Renal cortical epithelial cell (primary cell): ENCODE data around the gene ERFL. TPM values are rescaled to one million over a fixed set of nuclear protein-coding genes. Genes with fewer than 3 reads are reported as not detected.
A peak's percentile ranks its signal among the peaks of the same experiment; 100 is the strongest.
"Not testable (repeated sequence)": the region's sequence is repeated elsewhere in the genome, so short reads cannot be mapped to it uniquely, and the experiment has no call there.

Experiments used
- DNase-seq: peaks from one replicate; pipeline ENCODE4 v3.0.0-alpha.2; 2011; ENCODE audit warnings: low read depth
- total RNA-seq: library from RNA; depleted of rRNA; stranded (reverse); fragments of >200 nt; gene quantifications from 2 replicates; pipeline ENCODE4 v1.2.3, GENCODE V29; 2014

The ERFL gene
- total RNA-seq, 1 donor from 2014 or later = not detected

DNA sequence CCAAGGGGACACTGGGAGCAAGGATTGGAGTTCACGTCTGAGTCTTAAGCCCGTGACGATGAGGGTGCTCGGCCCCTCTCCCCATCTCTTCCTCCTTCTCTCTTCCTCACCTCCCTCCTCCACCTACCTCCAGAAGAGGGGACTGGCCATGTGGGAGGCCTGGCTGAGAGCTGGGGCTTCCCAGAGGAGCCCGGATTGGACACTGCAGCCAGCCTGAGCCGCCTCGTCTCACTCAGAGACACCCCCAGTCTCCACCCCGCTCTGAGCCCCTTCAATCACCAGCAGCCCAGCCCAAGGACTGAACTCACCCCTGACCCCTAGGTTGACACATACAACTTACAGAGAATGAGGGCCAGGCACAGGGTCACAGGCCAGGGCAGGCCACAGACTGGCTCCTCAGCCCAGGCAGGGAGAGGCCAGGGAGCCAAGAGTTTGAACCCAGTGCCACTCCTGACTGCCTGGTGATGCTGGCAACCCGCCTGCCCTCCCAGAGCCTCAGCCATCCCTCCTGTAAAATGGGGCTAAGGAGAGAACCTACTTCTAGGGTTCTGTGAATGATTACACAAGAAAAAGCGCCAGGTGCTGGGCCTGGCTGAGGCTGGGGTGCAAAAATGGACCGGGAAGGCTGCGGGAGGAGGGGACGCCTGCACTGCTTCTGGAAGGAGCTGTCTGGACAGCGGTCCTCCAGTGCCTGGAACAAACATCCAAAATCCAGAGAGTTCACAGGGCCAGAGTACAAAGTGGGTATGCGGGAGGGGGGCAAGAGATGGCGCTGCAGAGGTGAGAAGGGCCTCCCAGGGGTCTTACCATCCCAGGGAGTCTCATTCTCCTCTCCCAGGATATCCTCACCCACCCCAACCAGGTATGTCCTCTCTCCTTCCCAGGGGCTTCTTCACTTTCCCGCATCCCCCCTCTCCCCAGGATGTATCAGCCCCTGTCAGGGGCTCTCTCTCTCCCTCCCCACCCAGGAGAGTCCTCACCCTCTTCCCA is 50.0 kb downstream of the ERFL start:
- no peak for DNase-seq

DNA sequence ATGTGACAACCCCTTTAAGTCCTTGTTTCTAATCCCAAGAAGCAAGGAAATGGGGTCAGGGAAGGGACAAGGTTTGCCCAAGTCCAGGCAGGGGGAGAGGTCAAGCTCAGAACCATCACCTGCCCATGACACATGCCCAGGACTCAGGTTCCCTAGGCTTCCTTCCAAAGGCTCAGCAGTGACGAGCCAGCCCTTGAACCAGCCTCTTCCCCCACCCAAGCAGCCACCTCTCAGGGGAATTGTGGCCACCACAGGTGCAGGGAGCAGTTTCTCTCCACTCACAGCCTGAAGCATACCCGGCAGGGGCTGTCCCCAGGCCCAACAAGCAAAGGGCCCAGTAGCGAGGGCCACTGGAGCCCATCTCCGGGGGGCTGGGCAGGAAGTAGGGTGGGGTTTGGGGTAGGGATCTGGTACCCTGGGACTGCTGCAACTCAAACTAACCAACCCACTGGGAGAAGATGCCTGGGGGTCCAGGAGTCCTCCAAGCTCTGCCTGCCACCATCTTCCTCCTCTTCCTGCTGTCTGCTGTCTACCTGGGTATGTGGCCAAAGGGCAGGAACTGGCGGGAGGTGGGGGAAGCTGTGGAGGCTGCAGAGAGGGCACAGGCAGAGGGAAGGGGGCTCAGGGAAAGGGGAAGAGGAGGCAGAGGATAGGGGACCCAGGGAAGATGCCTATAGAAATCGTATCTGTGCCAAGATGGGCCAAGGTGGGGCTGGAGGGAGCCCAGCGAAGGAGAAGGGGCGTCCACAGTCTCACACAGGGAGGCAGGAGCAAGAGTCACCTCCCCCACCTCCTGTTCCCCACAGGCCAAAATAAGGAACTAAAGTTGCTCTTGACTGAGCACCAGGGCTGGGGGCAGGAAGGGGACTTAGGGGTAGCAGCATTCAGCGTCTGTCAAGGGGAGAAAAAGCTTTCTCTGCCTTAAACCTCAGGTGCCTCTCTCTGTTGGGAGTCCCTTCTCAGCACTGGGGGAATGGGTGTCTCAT is 51.1 kb downstream of the ERFL start, which contains the start of gene CD79A:
Gene CD79A, plus strand, starts transcription at position 433 of the 986 bp plus-strand sequence. Its CDS starts 26 bp downstream, at position 459.
- no peak for DNase-seq

DNA sequence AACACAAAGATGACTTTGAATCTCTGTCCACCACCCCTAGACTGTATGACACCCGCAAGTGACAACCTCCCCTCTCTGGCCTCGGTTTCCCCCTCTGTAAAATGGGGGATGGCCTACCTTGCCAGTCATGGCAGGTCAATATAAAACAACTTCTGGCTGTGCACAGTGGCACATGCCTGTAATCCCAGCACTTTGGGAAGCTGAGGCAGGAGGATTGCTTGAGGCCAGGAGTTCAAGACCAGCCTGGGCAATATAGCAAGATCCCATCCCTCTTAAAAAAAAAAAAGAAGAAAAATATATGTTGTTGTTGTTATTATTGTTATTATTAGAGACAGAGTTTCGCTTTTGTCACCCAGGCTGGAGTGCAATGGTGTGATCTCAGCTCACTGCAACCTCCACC is 52.3 kb downstream of the ERFL start:
- DNase-seq = not testable (repeated sequence)

DNA sequence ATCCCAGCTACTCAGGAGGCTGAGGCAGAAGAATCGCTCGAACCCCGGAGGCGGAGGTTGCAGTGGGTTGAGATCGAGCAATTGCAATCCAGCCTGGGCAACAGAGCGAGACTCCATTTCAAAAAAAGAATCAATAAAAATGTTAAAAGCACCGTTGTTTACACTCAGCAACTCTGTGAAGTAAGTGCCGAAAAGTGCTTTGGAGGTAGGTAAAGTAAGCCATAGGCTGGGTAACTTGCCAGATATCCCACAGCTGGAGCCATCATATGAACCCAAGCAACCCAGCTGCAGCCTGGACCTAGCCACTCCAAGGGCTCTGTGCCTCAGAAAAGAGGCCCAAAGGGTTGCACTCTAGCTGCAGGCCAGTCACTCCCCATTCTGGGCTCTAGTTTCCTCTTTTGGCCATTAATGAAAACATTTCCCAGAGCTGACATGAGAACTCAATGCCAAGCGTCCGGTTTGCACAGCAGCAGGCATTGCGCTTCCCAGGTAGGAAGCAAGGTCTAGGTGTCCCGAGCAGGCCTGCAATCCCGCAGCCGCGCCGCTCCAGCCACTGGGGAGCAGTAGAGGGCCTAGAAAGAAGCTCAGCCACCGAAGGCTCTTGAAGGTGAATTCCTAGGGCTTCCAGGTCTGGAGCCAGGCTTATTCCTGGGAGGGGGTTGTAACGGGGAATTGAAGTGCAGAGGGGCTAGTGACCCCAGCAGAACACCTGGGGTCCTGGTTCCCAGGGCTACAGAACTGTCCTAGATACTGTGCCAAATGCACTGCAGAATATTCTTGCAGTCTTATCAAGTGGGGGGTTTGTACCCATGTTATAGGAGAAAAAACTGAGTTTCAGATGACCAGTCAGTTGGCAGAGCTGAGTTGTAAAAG is 55.2 kb downstream of the ERFL start:
- peak; percentile 56 for DNase-seq

DNA sequence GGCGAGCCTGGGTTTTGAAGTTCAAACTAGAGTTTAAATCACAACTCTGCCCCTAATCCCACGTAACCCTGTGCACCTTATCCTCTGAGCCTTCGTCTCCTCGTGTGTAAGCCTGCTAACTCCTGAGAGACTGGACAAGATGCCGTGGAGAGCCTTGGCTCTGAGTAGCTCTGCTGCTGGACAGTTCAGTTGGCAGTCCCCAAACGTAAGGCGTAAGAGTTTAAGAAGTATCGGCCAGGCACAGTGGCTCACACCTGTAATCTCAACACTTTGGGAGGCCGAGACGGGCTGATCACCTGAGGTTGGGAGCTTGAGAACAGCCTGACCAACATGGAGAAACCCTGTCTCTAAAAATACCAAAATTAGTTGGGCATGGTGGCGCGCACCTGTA is 55.9 kb downstream of the ERFL start:
- no peak for DNase-seq

DNA sequence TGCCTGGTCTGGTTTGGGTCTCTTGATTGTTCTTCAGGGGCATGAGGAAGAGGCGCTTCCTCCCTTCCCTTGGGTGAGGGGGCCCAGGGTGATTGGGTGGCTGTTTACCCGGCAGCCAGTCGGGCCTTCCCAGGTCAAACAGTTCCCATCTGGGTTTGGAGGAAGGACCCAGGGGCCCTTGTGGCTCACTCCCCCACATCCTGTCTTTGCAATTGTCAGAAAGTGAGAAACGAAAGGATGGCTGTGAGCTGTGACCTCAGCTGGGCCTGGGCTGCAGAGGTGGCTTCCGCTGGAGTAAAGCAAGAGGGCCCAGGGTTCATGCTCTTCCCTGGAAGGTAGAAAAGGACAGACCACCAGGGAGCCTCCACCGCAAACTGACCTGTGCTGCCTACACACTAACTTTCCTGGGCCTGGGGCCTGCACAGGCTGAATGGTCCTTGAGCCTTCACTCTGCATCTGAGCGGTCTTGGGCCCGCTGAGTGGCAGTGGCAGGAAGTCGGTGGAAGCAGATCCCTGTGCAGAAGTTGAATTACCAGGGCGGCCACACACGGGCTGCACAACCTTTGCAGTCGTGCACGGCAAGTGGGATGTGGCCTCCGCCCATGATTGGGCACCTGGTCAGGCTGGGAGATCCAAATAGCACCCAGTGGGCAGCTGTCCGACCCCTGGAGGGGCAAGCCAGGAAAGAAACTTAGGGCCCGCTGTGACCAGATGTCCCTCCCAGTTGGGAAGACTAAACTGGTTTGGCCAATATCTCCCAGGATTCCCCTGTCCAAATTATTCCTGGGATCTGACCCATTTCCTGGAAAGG is 56.5 kb downstream of the ERFL start:
- DNase-seq = no peak

DNA sequence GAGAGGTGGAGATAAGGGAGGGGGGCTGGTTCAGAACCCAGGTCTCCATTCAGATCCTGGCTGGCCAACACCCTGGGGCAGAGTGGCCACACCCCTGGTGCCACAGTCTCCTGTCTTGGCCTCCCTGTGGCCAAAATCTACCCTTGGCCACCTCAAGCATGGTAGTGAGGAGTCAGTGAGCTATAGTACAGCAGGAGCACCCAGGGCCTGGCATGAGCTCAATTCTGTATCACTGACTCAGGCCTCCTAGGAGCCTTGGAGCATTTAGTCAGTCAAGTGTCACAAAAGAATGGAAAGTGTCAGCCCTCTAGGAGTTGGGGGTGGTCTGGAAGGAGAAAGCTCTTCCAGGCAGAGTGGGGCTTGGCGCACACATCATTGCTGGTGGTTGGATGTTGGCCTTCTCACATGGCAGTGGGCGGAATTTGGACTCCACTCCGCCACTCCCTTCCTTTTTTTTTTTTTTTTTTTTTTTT is 57.8 kb downstream of the ERFL start:
- DNase-seq = peak; percentile 46

DNA sequence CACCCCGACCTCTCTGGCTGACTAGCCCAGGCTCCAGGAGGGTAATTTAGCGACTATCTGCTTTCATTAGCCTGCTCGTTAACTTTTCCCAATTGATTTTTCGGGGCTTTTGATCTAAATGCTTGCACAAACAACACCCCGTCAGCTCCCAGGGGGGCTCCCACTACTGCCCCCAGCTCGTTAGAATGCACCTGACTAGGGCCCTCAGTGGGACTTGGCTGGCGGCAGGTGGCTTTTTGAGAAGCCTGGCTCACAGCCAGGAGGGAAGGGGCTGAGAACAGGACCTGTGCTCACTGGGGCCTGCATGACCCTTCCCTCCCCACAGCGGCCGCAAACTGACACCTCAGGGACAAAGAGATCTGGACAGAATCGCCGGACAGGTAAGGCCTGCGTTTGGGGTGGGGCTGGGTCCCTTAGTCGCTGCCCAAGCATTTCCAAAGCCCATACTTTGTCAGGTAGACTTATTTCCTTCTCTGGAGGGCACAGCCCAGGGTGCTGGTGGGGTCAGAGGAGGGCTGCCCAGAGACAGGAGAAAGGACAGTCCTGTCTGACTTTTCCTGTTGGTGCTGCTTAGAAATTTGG is 58.8 kb downstream of the ERFL start:
- DNase-seq = no peak

DNA sequence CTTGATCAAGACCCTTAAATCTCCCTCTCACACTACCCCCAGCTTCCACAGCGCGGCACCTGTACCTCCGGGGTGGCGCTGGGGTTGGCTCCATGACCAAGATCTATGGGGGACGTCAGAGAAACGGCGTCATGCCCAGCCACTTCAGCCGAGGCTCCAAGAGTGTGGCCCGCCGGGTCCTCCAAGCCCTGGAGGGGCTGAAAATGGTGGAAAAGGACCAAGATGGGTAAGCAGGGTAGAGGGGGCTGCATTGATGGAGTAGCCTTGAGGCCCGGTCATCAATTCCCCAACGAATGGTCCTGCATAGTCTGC is 59.3 kb downstream of the ERFL start:
- no peak for DNase-seq

DNA sequence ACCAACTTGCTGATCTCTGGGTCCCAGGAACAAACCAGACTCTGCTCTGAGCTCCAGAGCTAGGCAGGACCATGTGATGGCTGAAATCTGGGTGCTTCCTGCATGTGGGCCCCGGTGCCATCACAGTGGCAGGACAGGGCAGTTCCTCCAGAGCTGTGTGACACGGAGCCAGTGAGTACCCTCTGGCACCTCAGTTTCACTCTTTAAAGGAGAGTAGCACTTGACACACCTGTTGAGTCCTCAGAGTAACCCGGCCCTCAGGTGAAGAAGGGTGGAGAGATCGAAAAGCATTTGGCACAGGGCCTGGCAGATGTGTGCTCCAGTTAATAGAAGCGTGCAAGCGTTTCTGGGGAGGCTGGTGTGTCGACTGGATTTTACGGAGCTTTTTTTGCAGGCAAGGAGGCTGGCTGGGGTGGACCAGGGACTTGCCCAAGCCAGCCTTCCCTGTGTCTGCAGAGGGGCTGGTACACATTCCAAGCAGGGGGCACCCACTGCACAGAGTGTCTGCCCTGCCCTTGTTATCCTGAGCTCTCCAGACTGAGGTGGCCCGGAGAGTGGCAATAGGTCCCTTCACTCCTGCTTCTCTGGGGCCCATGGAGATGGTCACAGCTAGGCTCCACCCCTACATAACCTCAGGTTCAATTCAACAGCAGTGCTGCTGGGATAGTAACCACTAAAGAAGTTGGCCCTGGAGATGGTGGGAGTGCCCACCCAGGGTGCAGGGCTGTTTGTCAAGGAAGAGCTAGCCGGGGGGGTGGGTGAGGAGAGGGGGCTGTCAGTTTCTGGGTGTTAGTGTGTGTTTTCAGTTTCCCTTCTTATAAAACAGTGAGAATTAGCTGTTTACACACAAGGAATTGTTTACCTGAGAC is 59.9 kb downstream of the ERFL start:
- DNase-seq = no peak

DNA sequence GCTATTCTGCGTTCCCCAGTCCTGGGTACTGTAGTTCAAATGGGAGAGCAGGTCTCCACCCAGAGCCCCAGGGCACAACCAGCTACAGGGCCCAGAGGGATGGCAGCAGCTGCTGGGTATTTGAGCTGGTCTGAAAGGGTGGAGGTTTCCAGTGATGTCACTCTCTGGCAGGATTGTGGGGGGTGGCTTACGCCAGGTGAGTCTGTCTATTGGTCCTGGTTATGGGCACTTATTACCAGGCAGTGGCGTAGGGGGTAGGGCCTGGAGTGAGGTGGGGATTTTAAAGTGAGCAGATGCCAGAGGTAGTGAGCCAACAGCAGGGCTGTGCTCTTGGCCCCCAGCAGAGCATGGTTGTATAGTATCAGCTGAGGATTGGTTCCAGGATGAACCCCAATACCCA is 62.0 kb downstream of the ERFL start:
- no peak for DNase-seq

DNA sequence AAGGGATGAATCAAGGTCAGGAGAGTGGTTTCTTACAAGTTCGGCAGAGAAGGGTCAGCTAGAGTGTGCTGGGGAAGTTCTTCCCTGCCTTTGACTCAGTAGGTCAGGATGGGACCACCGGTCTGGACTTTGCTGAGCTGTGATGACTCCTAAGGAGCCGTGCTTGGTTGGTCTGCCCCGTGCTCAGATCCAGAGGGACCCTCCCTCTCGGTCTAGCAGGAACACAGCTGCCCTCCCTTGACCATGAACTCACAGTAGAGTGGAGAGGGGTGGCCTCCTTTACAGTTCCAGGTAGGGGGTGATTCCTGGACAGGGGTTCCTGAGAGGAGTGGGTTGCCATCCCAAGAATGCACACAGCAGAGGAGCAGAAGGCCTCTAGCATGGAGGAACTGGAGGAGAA is 63.9 kb downstream of the ERFL start:
- no peak for DNase-seq

DNA sequence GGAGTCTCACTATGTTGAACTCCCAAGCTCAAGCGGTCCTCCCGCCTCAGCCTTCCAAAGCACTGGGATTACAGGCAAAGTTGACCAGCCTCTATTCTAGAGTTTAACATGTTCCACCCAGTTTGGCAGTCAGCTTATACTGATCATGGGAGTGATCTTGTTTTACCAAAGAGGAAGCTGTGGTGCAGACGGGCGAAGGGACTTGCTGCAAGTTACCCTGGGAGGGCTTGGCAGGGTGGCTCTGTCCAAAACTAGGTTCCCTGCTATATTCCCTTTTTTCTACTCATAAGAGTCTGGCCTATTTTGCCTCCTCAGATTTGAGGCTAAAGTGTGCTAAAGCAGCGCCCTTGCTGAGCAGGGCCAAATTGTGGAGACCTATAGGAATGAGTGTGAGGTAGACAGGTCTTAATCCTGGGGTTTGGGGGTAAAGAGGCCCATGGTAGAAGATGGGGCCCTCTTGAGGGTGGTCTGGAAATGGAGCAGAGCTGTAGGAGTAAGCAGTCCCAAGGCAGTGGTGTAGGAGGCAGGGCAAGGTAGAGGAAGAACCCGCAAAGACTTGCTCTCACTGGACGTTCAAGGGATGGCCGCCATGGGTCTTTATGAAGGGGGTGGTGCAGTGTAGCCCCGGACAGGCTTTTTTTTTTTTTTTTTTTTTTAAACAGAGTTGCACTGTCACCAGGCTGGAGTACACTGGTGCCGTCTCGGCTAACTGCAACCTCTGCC is 64.9 kb downstream of the ERFL start:
- no peak for DNase-seq

DNA sequence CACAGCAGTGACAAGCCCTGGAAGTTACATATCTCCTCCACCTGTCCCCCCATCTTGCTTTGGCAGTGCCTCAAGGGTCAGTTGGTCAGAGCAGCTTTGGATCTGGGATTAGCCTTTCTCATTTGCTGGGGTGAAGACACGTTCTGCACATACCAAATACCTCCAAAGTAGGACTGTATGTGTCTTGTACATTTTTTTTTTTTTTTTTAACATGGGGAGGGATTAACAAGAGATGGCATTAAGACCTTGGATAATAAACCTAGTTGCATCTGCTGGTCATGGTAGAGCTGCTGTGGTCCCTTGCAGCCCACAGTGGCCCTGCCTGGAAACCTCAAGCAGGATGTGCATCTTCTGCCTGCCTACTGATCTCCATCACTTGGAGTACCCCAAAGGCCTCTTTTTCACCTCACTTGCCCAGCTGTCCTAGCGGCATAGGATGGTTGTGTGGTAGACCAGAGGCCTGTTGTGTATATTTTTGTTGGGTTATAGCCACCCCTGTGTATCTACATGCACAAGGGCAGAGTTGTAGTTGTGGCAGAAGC is 65.7 kb downstream of the ERFL start:
- no peak for DNase-seq

DNA sequence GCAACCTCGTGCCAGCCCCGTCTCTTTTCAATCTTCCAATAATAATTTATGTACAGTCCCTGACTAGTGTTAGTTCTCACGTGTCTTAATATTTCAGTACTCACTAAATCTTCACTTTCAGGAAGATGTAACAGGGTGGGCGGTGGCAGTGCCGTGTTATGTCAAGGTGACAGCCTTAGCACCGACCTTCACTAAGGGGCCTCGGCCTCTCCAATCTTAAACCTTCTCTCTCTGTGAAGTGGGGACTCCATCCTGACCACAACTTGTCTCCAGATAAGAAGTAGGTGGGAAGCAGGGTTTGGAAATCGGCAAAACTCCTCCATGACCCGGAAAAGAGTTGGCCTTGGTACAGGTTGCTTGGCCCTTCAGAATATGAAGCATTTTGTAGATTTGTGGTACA is 66.4 kb downstream of the ERFL start:
- no peak for DNase-seq

DNA sequence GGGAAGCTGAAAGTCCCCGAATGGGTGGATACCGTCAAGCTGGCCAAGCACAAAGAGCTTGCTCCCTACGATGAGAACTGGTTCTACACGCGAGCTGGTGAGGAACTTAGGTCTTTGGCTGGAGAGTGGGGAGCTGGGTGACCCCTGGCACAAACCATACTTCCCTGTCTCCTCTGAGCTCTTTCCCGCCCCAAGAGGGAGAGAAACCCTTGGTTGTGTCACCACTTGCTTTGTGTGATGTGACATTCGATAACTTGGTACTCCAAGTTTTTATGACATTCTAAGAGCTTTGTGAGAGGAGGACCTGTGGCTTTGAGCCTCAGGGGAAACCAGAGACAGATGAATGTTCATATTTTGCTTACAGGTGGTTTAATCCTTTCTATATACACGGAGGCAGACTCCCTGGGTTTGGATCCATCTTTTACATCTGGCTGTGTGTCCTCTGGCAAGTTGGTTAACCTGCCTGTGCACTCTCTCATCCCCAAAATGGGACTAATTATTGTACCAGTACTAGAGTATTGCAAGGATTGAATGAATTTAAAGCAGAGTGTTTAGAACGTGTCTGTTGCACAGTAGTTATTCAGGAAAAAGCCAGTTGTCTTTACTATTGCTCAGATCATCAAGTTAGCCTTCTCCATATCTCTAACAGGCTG is 67.0 kb downstream of the ERFL start:
- DNase-seq = no peak

DNA sequence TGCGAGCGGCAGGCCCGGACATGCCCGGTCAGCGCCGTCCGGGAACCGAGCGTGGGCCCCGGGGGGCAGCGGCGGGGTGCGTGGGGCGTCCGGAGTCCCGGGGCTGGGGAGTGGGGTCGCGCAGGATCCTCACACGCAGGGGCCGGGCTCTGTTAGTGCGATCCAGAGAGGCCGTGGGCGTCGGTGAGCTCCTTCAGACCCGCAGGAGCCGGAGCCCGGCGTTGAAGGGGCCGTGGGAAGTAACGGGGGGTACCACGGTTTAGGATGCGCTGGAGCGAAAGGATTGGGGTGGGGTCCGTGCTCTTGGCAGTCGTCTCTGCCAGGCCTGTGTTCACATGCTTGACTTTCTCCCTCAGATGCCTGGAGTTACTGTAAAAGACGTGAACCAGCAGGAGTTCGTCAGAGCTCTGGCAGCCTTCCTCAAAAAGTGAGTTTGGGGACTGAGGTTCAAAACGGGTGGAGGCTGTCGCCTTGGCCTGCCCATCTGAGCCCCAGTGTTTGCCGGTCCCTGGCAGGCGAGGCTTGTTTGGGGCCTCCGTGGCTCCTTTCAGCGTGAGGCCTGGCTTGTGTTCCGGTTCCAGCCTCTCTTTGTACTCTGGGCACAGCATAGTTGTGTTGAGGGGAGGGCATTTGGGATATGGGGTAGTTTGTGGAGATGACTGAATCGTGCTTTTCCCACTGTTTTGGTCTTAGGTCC is 67.7 kb downstream of the ERFL start:
- DNase-seq = no peak
